Chondrocyte (in vitro differentiated cells): Measurements from ENCODE around the gene TMEM253. TPM values are rescaled to one million over a fixed set of nuclear protein-coding genes. Genes with fewer than 3 reads are reported as not detected.

Experiments used
- DNase-seq: peaks from one replicate; pipeline ENCODE4 v3.0.0; 2021; ENCODE audit warnings: mixed read lengths, low spot score
- H3K27ac Mint-ChIP-seq: one replicate; pipeline ENCODE4 v1.8.0; 2021; ENCODE audit warnings: mild to moderate bottlenecking, moderate library complexity, mixed read lengths; ENCODE audit not compliant: unreplicated experiment
- H3K27me3 Mint-ChIP-seq: 2 replicates; pipeline ENCODE4 v1.8.0; 2021; ENCODE audit warnings: low read depth, mixed read lengths
- H3K36me3 Mint-ChIP-seq: 2 replicates; pipeline ENCODE4 v1.8.0; 2021; ENCODE audit warnings: low read depth, mixed read lengths
- H3K4me1 Mint-ChIP-seq: 2 replicates; pipeline ENCODE4 v1.8.0; 2021; ENCODE audit warnings: low read depth, mild to moderate bottlenecking, mixed read lengths
- H3K4me3 Mint-ChIP-seq: one replicate; pipeline ENCODE4 v1.8.0; 2021; ENCODE audit warnings: mild to moderate bottlenecking, moderate library complexity, mixed read lengths; ENCODE audit not compliant: unreplicated experiment
- H3K9me3 Mint-ChIP-seq: 2 replicates; pipeline ENCODE4 v1.8.0; 2021; ENCODE audit warnings: low read depth, mixed read lengths
- CTCF ChIP-seq: fragments of 200-600 bp; sonication (generic); IDR thresholded peaks from 2 replicates; pipeline ENCODE4 v1.5.0; 2021; ENCODE audit warnings: antibody characterized with exemption, mild to moderate bottlenecking, moderate library complexity
- total RNA-seq: library from RNA; stranded (reverse); gene quantifications from 3 replicates; pipeline ENCODE4 v1.2.1, GENCODE V29; 2021

Gene TMEM253
- total RNA-seq, 1 donor from 2014 or later, result 1.1 TPM

GRCh38 chr14:21093018-21093417 is 7.8 kb upstream of the TMEM253 start:
- peaks cover 41% of the 10 kb centered on the region for H3K4me1 Mint-ChIP-seq
- no peaks in the 10 kb centered on the region for H3K27me3 Mint-ChIP-seq
- H3K36me3 Mint-ChIP-seq, result peaks cover 16% of the 10 kb centered on the region
- no peaks in the 10 kb centered on the region for H3K9me3 Mint-ChIP-seq
- H3K4me3 Mint-ChIP-seq, result no peak overlapping the region
- no peak for DNase-seq
- no peak for TF ChIP-seq CTCF
- H3K27ac Mint-ChIP-seq, result no peak overlapping the region

- H3K36me3 Mint-ChIP-seq, result peaks cover 13% of the 10 kb centered on the region
- H3K4me3 Mint-ChIP-seq, result no peak overlapping the region
- peak overlapping the region; percentile 37 for H3K27ac Mint-ChIP-seq
- peak; percentile 69 for TF ChIP-seq CTCF
- no peaks in the 10 kb centered on the region for H3K9me3 Mint-ChIP-seq
- peaks cover 46% of the 10 kb centered on the region for H3K4me1 Mint-ChIP-seq
- H3K27me3 Mint-ChIP-seq, result no peaks in the 10 kb centered on the region
- no peak for DNase-seq
Observed at GRCh38 chr14:21093769-21094681, 6.8 kb upstream of the TMEM253 start.

- no peak overlapping the region for H3K4me3 Mint-ChIP-seq
- peak overlapping the region; percentile 57 for H3K27ac Mint-ChIP-seq
- peaks cover 57% of the 10 kb centered on the region for H3K4me1 Mint-ChIP-seq
Observed at GRCh38 chr14:21095430-21096205, 5.2 kb upstream of the TMEM253 start.

GRCh38 chr14:21096438-21096837 is 4.4 kb upstream of the TMEM253 start:
- no peak for TF ChIP-seq CTCF
- Mint-ChIP-seq H3K36me3 (peaks cover 6% of the 10 kb centered on the region), H3K27ac (peak overlapping the region; percentile 23), H3K4me1 (peaks cover 56% of the 10 kb centered on the region), H3K9me3 (no peaks in the 10 kb centered on the region), H3K27me3 (no peaks in the 10 kb centered on the region), H3K4me3 (no peak overlapping the region)
- DNase-seq, result no peak

More at GRCh38 chr14:21095430-21096205, 5.2 kb upstream of the TMEM253 start:
- no peaks in the 10 kb centered on the region for H3K27me3 Mint-ChIP-seq
- TF ChIP-seq CTCF, result no peak
- H3K9me3 Mint-ChIP-seq, result no peaks in the 10 kb centered on the region
- DNase-seq, result no peak
- peaks cover 9% of the 10 kb centered on the region for H3K36me3 Mint-ChIP-seq

- H3K4me1 Mint-ChIP-seq, result peaks cover 58% of the 10 kb centered on the region
- no peaks in the 10 kb centered on the region for H3K9me3 Mint-ChIP-seq
- TF ChIP-seq CTCF, result no peak
- H3K4me3 Mint-ChIP-seq, result peak overlapping the region; percentile 69
- H3K27me3 Mint-ChIP-seq, result no peaks in the 10 kb centered on the region
- DNase-seq, result no peak
- peak overlapping the region; percentile 58 for H3K27ac Mint-ChIP-seq
- peaks cover 4% of the 10 kb centered on the region for H3K36me3 Mint-ChIP-seq
Observed at GRCh38 chr14:21096978-21097635, 3.8 kb upstream of the TMEM253 start.
